HCT116 (cell line): ENCODE data around the gene PKP2. TPM values are rescaled to one million over a fixed set of nuclear protein-coding genes. Genes with fewer than 3 reads are reported as not detected.

Source experiments
- ATAC-seq: fragments of 200-7000 bp; cut with Tn5 transposase; 2 replicates; pipeline ENCODE4 v1.9.1; 2020; ENCODE audit warnings: mild to moderate bottlenecking, moderate library complexity
- BruUV-seq: library from RNA; stranded (reverse); fragments of 400-500 nt; replicated peaks from 2 replicates; lab custom pipeline; 2021; lab: Mats Ljungman, UMichigan
- CTCF ChIA-PET: fragments of 300-600 bp; sonication (Branson Sonifier 250); formaldehyde crosslinking; loops from one replicate; lab custom pipeline; 2021; ENCODE audit warnings: antibody characterized with exemption; lab: Charles Lee
- POLR2A ChIA-PET: fragments of 300-600, 350-600 bp; sonication (Branson Sonifier 250); formaldehyde crosslinking; loops from one replicate; lab custom pipeline; 2021; ENCODE audit warnings: antibody characterized with exemption; lab: Charles Lee
- RAD21 ChIA-PET, 2 experiments: fragments of 300-600 bp; sonication (Branson Sonifier 250); formaldehyde crosslinking; loops; one replicate each; lab custom pipeline; 2023; ENCODE audit warnings: low total read pairs in 2 of 2; ENCODE audit not compliant: uncharacterized antibody in 2 of 2, unreplicated experiment in 2 of 2, low non-redundant PET in 1 of 2; lab: Charles Lee
- DNase-seq: peaks from one replicate; pipeline ENCODE4 v3.0.0-alpha.2; 2010; ENCODE audit warnings: low read depth, low spot score
- H2AFZ ChIP-seq: fragments of 200-600 bp; shearing (Covaris generic), sonication (generic); 2 replicates; pipeline ENCODE4 v1.6.1; 2017; ENCODE audit warnings: low read depth, mixed run types, mixed read lengths, antibody characterized with exemption, low read length; ENCODE audit not compliant: poor library complexity, severe bottlenecking
- H3K27ac ChIP-seq: 2 replicates; pipeline ENCODE4 v1.5.1; 2012; ENCODE audit warnings: low read depth, low read length
- H3K27me3 ChIP-seq: fragments of 200-600 bp; sonication (generic); 2 replicates; pipeline ENCODE4 v1.6.1; 2016; ENCODE audit warnings: mixed run types, low read length, mixed read lengths; ENCODE audit not compliant: insufficient read depth
- H3K36me3 ChIP-seq, 2 experiments: fragments of 200-500 bp in 1 of 2; fragments of 200-600 bp in 1 of 2; sonication (Bioruptor generic) in 1 of 2; sonication (generic) in 1 of 2; 2 replicates each; pipeline versions ENCODE4 v1.5.1 to v1.6.1; 2014 to 2016; ENCODE audit warnings: low read length in 2 of 2, inconsistent platforms in 1 of 2, mixed read lengths in 1 of 2, mixed run types in 1 of 2; ENCODE audit not compliant: insufficient read depth in 2 of 2, control insufficient read depth in 1 of 2
- H3K4me1 ChIP-seq, 2 experiments: fragments of 200-600 bp in 1 of 2; sonication (generic) in 1 of 2; 2 replicates each; pipeline versions ENCODE4 v1.5.1 to v1.6.1; 2012 to 2017; ENCODE audit warnings: low read length in 2 of 2, inconsistent platforms in 1 of 2, mild to moderate bottlenecking in 1 of 2, mixed read lengths in 1 of 2, mixed run types in 1 of 2, moderate library complexity in 1 of 2; ENCODE audit not compliant: insufficient read depth in 2 of 2, control insufficient read depth in 1 of 2
- H3K4me2 ChIP-seq: fragments of 200-600 bp; sonication (generic); 2 replicates; pipeline ENCODE4 v1.6.1; 2017; ENCODE audit warnings: mixed run types, low read length, mixed read lengths
- H3K4me3 ChIP-seq, 2 experiments: fragments of 200-600 bp in 1 of 2; sonication (generic) in 1 of 2; replicated peaks in 1 of 2; 2 replicates each; pipeline ENCODE4 v1.5.1; 2011 to 2016; ENCODE audit warnings: low read length in 2 of 2, control low read depth in 1 of 2, low read depth in 1 of 2, mild to moderate bottlenecking in 1 of 2, mixed read lengths in 1 of 2, mixed run types in 1 of 2
- H3K79me2 ChIP-seq: fragments of 200-600 bp; sonication (generic); 2 replicates; pipeline ENCODE4 v1.6.1; 2017; ENCODE audit warnings: mild to moderate bottlenecking, mixed run types, low read length, moderate library complexity, mixed read lengths; ENCODE audit not compliant: insufficient read depth
- H3K9ac ChIP-seq: fragments of 200-600 bp; sonication (generic); 2 replicates; pipeline ENCODE4 v1.6.1; 2016; ENCODE audit warnings: low read length, mixed read lengths
- H3K9me2 ChIP-seq: fragments of 200-600 bp; sonication (generic), shearing (Covaris generic); 2 replicates; pipeline ENCODE4 v1.6.1; 2017; ENCODE audit warnings: mixed run types, mild to moderate bottlenecking, moderate library complexity; ENCODE audit not compliant: insufficient read depth
- H3K9me3 ChIP-seq, 2 experiments: fragments of 200-500 bp in 1 of 2; fragments of 200-600 bp in 1 of 2; sonication (Bioruptor generic) in 1 of 2; sonication (generic) in 1 of 2; 2 replicates each; pipeline ENCODE4 v1.6.1; 2014 to 2017; ENCODE audit warnings: low read length in 2 of 2, mixed read lengths in 2 of 2, inconsistent platforms in 1 of 2, low read depth in 1 of 2, mild to moderate bottlenecking in 1 of 2, mixed run types in 1 of 2, moderate library complexity in 1 of 2; ENCODE audit not compliant: control insufficient read depth in 1 of 2, insufficient read depth in 1 of 2
- H4K20me1 ChIP-seq: fragments of 200-600 bp; sonication (generic), shearing (Covaris generic); 2 replicates; pipeline ENCODE4 v1.6.1; 2017; ENCODE audit warnings: mixed run types, mild to moderate bottlenecking, moderate library complexity; ENCODE audit not compliant: insufficient read depth
- ATF3 ChIP-seq: IDR thresholded peaks from 2 replicates; pipeline ENCODE4 v1.6.1; 2012
- CBX3 ChIP-seq: IDR thresholded peaks from 2 replicates; pipeline ENCODE4 v1.6.1; 2012; ENCODE audit warnings: low read depth
- CEBPB ChIP-seq: IDR thresholded peaks from 2 replicates; pipeline ENCODE4 v1.6.1; 2012; ENCODE audit warnings: low read depth
- EGR1 ChIP-seq: IDR thresholded peaks from 2 replicates; pipeline ENCODE4 v1.6.1; 2012; ENCODE audit warnings: low read depth
- ELF1 ChIP-seq: IDR thresholded peaks from 2 replicates; pipeline ENCODE4 v1.6.1; 2012; ENCODE audit warnings: low read depth, borderline replicate concordance
- EZH2 ChIP-seq: fragments of 200-600 bp; sonication (generic); IDR thresholded peaks from 2 replicates; pipeline ENCODE4 v1.6.1; 2017; ENCODE audit warnings: antibody characterized with exemption, mixed run types
- EZH2phosphoT487 ChIP-seq: fragments of 200-600 bp; IDR thresholded peaks from 2 replicates; pipeline ENCODE4 v1.6.1; 2018; ENCODE audit warnings: antibody characterized with exemption, borderline replicate concordance
- FOSL1 ChIP-seq: IDR thresholded peaks from 2 replicates; pipeline ENCODE4 v1.6.1; 2012; ENCODE audit warnings: low read depth
- JUND ChIP-seq: IDR thresholded peaks from 2 replicates; pipeline ENCODE4 v1.6.1; 2012
- RAD21 ChIP-seq: IDR thresholded peaks from 2 replicates; pipeline ENCODE4 v1.6.1; 2012; ENCODE audit warnings: low read depth, mild to moderate bottlenecking
- SIN3A ChIP-seq: IDR thresholded peaks from 2 replicates; pipeline ENCODE4 v1.6.1; 2012; ENCODE audit warnings: low read depth
- ZFX ChIP-seq: fragments of 450-650 bp; IDR thresholded peaks from 2 replicates; pipeline ENCODE4 v1.6.1; 2017
- intact Hi-C: fragments of 100-400 bp; cut with micrococcal nuclease; formaldehyde crosslinking; loops from 2 replicates; pipeline ENCODE4 v1.10.0; 2022
- total RNA-seq: library from RNA; stranded (reverse); gene quantifications from one replicate; pipeline ENCODE4 v1.2.1, GENCODE V29; 2021; ENCODE audit not compliant: unreplicated experiment
- TF ChIP-seq, protein P1 (sequence below), 3 experiments: fragments of 200-600 bp in 1 of 3; sonication (generic) in 1 of 3; IDR thresholded peaks in 2 of 3; conservative IDR thresholded peaks in 1 of 3; 2 replicates each; pipeline ENCODE4 v1.5.1; 2012 to 2017; ENCODE audit warnings: low read depth in 2 of 3, low read length in 2 of 3, antibody characterized with exemption in 1 of 3, borderline replicate concordance in 1 of 3, control low read depth in 1 of 3, mild to moderate bottlenecking in 1 of 3, mixed read lengths in 1 of 3, mixed run types in 1 of 3, moderate library complexity in 1 of 3; ENCODE audit not compliant: insufficient read depth in 1 of 3
- TF ChIP-seq, protein P2 (sequence below): IDR thresholded peaks from 2 replicates; pipeline ENCODE4 v1.6.1; 2012; ENCODE audit warnings: low read depth

Gene PKP2
- total RNA-seq, 1 experiment from 2014 or later = 21.5 TPM

DNA sequence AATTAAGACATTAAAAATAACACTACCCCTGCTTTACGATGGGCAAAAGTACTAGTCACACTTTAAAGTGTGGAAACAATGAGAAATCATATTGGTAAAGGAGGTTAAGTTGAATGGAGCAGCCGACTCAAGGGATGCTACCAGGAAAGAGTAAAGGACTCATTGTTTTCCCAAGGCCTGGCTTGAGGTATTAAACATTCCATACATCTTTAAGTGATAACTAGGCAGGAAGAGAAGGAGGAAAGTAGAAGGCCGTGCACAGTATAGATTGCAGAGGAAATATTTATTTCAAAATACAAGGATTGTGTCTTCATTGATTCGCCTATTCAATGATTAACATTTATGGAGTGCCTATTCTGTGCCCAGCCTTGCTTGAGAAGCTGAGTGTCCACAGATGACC is 120.3 kb downstream of the PKP2 start:
- Histone ChIP-seq H2AFZ (no peak overlapping the region), H3K27ac (no peak overlapping the region), H4K20me1 (no peaks in the 10 kb centered on the region), H3K9me3 (no peaks in the 10 kb centered on the region), H3K4me2 (no peak overlapping the region), H3K36me3 (no peaks in the 10 kb centered on the region), H3K4me1 (no peaks in the 10 kb centered on the region), H3K79me2 (no peaks in the 10 kb centered on the region), H3K4me3 (no peak overlapping the region), H3K9ac (no peak overlapping the region), H3K9me2 (no peaks in the 10 kb centered on the region), H3K27me3 (no peaks in the 10 kb centered on the region)
- intact Hi-C loops = no loop called here
- RAD21 ChIA-PET = no interaction called here
- no peak for DNase-seq
- CTCF ChIA-PET = interaction anchor here (1.9 kb wide), 1 partner anchor 20 kb away, joined by 4 read pairs; the partner anchor contains the start of gene YARS2
- no TSS peak for BruUV-seq
- ATAC-seq = no peak
- POLR2A ChIA-PET = no interaction called here
- TF ChIP-seq, protein P1, sequence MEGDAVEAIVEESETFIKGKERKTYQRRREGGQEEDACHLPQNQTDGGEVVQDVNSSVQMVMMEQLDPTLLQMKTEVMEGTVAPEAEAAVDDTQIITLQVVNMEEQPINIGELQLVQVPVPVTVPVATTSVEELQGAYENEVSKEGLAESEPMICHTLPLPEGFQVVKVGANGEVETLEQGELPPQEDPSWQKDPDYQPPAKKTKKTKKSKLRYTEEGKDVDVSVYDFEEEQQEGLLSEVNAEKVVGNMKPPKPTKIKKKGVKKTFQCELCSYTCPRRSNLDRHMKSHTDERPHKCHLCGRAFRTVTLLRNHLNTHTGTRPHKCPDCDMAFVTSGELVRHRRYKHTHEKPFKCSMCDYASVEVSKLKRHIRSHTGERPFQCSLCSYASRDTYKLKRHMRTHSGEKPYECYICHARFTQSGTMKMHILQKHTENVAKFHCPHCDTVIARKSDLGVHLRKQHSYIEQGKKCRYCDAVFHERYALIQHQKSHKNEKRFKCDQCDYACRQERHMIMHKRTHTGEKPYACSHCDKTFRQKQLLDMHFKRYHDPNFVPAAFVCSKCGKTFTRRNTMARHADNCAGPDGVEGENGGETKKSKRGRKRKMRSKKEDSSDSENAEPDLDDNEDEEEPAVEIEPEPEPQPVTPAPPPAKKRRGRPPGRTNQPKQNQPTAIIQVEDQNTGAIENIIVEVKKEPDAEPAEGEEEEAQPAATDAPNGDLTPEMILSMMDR (IDR thresholded peaks at IDR 0.05 in 2 of 3, conservative IDR thresholded peaks at IDR 0.05 in 1 of 3; ENCODE audit: borderline replicate concordance in 1 of 3, insufficient read depth in 1 of 3, low read depth in 2 of 3, low read length in 2 of 3) = no peak
- no peak for TF ChIP-seq EGR1
- TF ChIP-seq RAD21 = no peak
- TF ChIP-seq SIN3A = no peak
- no peak for TF ChIP-seq ZFX
- no peak for TF ChIP-seq EZH2phosphoT487
- no peak for TF ChIP-seq FOSL1
- TF ChIP-seq EZH2 = no peak
- TF ChIP-seq JUND = no peak
- no peak for TF ChIP-seq CEBPB
- no peak for TF ChIP-seq CBX3

DNA sequence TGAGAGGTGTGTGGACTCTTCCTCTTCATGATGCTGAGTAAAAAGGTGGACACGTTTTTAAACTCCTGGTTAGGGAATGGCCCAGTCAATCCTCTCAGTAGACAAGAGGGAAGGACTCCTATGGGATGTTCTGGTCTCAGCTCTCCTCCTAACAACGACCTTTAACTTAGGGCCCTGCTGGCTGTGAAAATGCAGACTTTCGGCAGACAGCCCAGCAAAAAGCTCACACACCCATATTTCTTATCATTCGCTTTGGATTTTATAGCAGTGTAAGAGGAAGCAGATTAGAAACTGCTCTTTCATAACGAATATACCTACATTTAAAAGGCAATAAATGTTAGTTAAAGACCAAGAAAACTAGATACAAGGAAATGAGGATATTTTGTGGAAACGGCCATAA is 122.9 kb downstream of the PKP2 start:
- Histone ChIP-seq H3K79me2 (no peaks in the 10 kb centered on the region), H3K36me3 (no peaks in the 10 kb centered on the region), H4K20me1 (no peaks in the 10 kb centered on the region), H2AFZ (no peak overlapping the region), H3K4me3 (no peak overlapping the region), H3K4me1 (no peaks in the 10 kb centered on the region), H3K9me3 (no peaks in the 10 kb centered on the region), H3K27me3 (no peaks in the 10 kb centered on the region), H3K4me2 (no peak overlapping the region), H3K9ac (no peak overlapping the region), H3K9me2 (no peaks in the 10 kb centered on the region), H3K27ac (no peak overlapping the region)
- DNase-seq (no peak), ATAC-seq (no peak)
- TF ChIP-seq ELF1 (no peak), CBX3 (no peak), CEBPB (no peak), ATF3 (no peak)
- TF ChIP-seq, protein P2, sequence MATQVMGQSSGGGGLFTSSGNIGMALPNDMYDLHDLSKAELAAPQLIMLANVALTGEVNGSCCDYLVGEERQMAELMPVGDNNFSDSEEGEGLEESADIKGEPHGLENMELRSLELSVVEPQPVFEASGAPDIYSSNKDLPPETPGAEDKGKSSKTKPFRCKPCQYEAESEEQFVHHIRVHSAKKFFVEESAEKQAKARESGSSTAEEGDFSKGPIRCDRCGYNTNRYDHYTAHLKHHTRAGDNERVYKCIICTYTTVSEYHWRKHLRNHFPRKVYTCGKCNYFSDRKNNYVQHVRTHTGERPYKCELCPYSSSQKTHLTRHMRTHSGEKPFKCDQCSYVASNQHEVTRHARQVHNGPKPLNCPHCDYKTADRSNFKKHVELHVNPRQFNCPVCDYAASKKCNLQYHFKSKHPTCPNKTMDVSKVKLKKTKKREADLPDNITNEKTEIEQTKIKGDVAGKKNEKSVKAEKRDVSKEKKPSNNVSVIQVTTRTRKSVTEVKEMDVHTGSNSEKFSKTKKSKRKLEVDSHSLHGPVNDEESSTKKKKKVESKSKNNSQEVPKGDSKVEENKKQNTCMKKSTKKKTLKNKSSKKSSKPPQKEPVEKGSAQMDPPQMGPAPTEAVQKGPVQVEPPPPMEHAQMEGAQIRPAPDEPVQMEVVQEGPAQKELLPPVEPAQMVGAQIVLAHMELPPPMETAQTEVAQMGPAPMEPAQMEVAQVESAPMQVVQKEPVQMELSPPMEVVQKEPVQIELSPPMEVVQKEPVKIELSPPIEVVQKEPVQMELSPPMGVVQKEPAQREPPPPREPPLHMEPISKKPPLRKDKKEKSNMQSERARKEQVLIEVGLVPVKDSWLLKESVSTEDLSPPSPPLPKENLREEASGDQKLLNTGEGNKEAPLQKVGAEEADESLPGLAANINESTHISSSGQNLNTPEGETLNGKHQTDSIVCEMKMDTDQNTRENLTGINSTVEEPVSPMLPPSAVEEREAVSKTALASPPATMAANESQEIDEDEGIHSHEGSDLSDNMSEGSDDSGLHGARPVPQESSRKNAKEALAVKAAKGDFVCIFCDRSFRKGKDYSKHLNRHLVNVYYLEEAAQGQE = no peak
- ChIA-PET CTCF (no interaction called here), RAD21 (no interaction called here), POLR2A (no interaction called here)
- no TSS peak for BruUV-seq
- intact Hi-C loops = no loop called here
